ENCODE data around the gene KIF23.

Gene KIF23

DNA sequence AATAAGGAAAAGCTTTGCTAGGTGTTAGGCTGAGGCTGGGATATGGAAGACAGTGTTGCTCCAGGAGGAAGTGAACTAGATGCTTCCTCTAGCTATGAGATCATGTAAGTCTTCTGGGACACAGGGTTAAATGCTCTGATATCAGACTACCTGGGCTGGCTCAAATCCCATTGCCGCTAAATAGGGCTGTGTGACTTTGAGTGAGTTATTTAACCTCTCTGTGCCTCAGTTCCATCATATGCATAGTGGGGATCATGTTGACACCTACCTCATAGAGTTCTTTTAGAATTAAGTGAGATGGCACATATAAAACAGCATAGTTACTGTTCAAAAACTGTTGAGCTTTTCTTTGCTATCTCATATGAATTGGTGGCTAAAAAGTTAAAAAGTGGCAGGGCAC, 51.1 kb downstream of the KIF23 start:
- no peak for FAIRE-seq
- no peak for DNase-seq (ENCODE audit: insufficient read length, low spot score)

DNA sequence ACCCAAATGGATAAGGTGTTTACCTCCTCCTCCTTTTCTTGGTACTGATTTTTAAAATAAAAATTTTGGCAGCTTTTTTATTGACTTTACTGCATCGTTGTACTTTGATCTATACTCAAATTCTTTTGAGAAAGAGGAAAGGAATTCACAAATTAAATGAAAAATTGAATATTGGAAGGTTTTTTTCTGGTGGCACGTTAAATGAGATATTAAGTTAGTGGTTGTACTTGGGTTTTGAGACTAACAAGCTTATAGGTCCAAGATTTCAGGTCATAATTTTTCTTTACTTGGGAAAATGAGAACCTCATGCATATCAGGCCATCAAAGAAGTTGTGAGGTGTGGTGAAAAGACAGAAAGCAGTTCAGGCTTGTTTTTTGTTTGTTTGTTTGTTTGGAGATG, 52.6 kb downstream of the KIF23 start:
- TF ChIP-seq, protein P1, sequence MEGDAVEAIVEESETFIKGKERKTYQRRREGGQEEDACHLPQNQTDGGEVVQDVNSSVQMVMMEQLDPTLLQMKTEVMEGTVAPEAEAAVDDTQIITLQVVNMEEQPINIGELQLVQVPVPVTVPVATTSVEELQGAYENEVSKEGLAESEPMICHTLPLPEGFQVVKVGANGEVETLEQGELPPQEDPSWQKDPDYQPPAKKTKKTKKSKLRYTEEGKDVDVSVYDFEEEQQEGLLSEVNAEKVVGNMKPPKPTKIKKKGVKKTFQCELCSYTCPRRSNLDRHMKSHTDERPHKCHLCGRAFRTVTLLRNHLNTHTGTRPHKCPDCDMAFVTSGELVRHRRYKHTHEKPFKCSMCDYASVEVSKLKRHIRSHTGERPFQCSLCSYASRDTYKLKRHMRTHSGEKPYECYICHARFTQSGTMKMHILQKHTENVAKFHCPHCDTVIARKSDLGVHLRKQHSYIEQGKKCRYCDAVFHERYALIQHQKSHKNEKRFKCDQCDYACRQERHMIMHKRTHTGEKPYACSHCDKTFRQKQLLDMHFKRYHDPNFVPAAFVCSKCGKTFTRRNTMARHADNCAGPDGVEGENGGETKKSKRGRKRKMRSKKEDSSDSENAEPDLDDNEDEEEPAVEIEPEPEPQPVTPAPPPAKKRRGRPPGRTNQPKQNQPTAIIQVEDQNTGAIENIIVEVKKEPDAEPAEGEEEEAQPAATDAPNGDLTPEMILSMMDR (IDR thresholded peaks at IDR 0.05; ENCODE audit: insufficient read depth, missing control alignments): no peak
- FAIRE-seq: no peak

More for the DNA sequence above, 51.1 kb downstream of the KIF23 start:
- TF ChIP-seq, protein P1 (IDR thresholded peaks at IDR 0.05; ENCODE audit: insufficient read depth, missing control alignments): no peak

DNA sequence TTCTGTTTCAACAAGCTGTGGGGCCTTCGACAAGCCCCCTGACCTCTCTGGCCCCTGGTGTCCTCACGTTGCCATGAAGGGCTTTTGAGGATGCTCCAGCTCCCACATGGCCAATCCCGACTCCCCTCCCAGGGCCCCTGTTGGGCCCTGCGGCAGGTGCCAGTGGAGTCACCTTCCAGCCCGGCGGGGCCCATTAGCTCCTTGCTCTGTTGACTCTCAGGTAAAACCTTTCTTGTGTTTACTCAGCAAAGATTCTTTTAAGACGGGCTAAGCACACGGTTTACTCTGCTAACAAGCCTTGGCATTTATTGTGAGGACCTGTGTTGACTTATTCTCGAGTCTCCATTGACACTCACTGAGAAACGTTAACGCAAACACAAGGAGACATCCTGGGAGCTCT, 53.5 kb downstream of the KIF23 start:
- DNase-seq (ENCODE audit: insufficient read length, low spot score) (no peak), FAIRE-seq (no peak)
- TF ChIP-seq, protein P1 (IDR thresholded peaks at IDR 0.05; ENCODE audit: insufficient read depth, missing control alignments): no peak

More for the DNA sequence above, 52.6 kb downstream of the KIF23 start:
- no peak for DNase-seq (ENCODE audit: insufficient read length, low spot score)

DNA sequence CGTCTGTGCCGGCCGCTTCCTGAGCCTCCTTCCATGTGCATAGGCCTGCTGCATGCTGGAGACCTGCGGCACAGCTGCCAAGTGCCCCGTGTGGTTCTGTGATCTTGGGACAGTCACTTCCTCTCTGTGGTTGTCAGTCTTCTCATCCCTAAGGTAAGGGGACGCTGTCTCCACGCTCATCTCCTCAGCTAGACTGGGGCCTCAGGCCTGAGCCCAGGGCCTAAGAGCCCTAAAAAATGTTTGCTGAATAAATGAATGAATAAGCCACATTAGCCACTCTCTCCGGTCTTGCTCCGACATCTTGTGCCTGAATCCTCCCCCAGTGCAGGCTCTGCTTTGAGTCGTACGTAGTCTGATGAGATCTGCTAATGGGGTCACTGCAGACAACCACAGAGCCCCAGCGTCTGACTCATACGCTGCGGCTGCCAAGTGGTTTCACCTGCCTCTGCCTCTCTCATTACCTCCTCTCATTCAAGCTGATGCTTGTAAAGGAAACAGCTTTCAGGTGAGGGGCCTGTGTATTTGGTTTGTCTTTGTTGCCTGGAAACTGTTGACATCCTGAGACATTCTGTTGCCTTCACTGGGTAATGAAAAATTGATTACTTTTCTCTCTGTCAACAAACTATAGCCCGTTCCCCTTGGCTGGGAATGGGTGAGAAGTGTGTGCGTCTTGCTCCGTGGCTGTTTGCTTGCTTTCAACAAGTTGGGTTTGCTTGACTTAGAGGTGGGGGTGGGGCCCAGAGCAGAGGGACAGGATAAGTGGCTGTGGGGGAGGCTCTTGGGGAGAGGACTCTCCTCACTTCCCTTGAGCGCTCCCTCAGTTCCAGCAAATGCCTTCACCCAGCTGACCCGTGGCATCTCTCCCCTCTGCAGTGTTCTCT, 54.3 kb downstream of the KIF23 start:
- DNase-seq (ENCODE audit: insufficient read length, low spot score) (no peak), FAIRE-seq (no peak)
- TF ChIP-seq, protein P1 (IDR thresholded peaks at IDR 0.05; ENCODE audit: insufficient read depth, missing control alignments): no peak

DNA sequence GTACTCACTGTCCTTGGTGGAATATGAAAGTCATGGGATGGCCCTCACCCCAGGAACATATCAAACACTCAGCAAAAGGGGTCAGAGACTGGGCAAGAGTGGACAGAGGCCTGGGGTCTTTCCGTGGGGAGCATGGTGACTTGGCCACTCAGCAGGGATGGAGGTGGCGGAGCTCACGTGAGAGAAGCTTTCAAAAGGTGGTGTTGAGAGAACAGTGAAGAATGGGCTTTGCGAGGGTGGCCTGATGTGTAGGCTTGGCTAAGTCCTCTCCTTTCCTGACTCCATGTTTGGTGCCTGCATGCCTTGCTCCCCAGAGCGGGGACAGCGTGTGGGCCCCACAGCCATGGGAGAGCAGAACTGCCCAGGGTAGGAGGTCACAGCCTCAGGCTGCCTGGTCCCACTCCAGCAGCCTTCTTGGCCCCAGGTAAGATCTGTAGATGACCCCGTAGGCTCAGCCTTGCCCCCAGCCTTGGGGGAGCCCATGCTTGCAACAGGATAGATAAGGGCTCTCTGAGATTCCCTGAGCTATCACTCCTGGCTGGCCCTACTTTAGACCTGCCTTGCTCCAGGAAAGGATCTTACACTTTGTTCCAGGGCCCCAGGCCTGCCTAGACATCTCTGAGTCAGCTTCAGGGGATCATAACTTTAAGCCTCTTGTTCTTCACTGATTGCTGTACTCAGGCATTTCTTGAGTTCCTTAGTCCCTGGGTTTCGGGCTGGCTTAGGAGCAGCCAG, 55.5 kb downstream of the KIF23 start:
- TF ChIP-seq, protein P1 (IDR thresholded peaks at IDR 0.05; ENCODE audit: insufficient read depth, missing control alignments): no peak
- no peak for FAIRE-seq

DNA sequence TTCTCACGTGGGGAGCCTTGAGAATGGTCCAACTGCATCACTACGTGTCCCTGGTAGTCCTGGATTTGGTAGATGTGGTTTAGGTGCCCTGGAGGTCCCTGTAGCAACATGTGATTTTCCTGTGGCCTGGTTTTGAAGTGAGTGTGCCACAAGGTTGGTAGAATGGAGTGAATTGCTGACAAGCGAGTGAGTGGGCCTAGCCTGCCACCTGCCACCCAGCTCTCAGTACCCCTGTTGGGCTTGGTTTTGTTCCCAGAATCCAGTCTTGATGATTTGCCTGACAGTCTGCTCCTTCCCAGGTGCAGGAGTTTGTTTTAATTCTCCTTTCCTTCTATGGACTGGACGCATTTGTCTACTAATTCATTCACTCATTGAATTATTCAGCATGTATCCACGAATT, 57.9 kb downstream of the KIF23 start:
- TF ChIP-seq, protein P1 (IDR thresholded peaks at IDR 0.05; ENCODE audit: insufficient read depth, missing control alignments): no peak
- FAIRE-seq: no peak
- DNase-seq (ENCODE audit: insufficient read length, low spot score): no peak

More for the DNA sequence above, 55.5 kb downstream of the KIF23 start:
- DNase-seq (ENCODE audit: insufficient read length, low spot score): no peak

All from D721Med (cell line).